Esophagus muscularis mucosa (tissue), 3 donors: ENCODE data around the gene CTNNA2.

Source experiments
- POLR2AphosphoS5 ChIP-seq, 2 donors: sonication (generic); formaldehyde crosslinking; IDR thresholded peaks; one replicate each; pipeline ENCODE4 v1.6.1; 2017; ENCODE audit warnings: antibody characterized with exemption in 2 of 2
- TF ChIP-seq, protein P1 (sequence below), 3 experiments: fragments of 200-600 bp in 2 of 3; fragments of 450-650 bp in 1 of 3; sonication (generic) in 2 of 3; IDR thresholded peaks; one replicate each; pipeline ENCODE4 v1.5.1; 2017 to 2019; ENCODE audit warnings: antibody characterized with exemption in 3 of 3, mild to moderate bottlenecking in 2 of 3, moderate library complexity in 1 of 3

DNA sequence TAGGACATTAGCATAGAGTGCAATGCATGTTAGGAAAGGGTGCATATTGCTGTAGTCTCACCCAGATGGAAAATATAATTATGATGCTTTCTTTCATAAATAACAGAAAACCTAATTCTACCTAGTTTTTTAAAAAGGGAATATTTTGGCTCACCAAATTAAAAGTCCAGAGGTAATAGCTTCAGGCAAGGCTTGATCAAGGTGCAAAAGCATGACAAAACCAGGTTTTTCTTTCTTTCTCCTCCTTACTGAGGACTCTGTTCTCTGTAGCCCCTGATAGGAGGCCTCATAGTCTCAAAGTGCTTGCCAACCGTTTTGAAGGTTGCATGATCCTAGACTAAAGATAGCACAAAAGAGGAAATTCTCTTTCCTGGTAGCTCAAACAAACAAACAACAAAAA lies 349.9 kb downstream of the CTNNA2 start:
- TF ChIP-seq, protein P1, sequence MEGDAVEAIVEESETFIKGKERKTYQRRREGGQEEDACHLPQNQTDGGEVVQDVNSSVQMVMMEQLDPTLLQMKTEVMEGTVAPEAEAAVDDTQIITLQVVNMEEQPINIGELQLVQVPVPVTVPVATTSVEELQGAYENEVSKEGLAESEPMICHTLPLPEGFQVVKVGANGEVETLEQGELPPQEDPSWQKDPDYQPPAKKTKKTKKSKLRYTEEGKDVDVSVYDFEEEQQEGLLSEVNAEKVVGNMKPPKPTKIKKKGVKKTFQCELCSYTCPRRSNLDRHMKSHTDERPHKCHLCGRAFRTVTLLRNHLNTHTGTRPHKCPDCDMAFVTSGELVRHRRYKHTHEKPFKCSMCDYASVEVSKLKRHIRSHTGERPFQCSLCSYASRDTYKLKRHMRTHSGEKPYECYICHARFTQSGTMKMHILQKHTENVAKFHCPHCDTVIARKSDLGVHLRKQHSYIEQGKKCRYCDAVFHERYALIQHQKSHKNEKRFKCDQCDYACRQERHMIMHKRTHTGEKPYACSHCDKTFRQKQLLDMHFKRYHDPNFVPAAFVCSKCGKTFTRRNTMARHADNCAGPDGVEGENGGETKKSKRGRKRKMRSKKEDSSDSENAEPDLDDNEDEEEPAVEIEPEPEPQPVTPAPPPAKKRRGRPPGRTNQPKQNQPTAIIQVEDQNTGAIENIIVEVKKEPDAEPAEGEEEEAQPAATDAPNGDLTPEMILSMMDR (IDR thresholded peaks at IDR 0.05) = no peak
- TF ChIP-seq POLR2AphosphoS5 (IDR thresholded peaks at IDR 0.05) = no peak
